Measurements from ENCODE around the gene GMEB2.
"Not testable (repeated sequence)": the region's sequence is repeated elsewhere in the genome, so short reads cannot be mapped to it uniquely, and the experiment has no call there.

The GMEB2 gene

DNA sequence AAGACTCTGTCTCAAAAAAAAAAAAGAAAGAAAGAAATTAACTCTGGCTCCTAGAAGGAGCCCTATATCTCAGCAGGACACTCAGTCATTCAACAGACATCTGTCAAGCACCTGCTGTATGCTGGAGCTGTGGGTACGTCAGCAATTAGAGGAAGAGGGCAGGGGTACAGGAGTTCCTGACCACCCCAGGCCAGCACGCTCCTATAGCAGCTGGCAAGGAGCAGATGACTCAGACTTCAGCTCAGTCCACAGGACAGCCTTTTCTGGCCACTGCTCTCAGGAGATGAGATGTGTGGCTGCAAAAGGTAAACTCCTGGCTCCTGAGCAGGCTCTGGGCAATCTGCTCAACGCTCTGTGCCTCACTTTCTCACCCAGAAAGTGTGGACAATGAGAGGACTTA, 29.6 kb upstream of the GMEB2 start:
- DNase-seq = no peak

DNA sequence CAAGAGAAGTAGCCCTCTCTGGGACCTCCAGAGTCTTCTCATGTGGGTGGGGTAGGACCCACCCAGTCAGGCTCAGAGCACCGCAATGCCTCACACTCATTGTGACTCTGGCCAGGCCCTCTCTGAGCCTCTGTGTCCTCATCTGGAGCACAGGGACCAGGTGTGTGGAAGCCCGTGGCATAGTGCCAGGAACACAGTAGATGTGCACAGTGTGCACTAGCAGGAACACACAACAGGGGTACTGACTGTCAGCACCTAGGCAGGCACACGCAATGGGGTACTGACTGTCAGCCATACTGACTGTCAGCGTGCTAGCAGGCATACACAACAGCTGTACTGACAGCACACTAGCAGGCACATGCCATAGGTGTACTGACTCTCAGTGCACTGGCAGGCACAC, 28.3 kb upstream of the GMEB2 start:
- no peak for DNase-seq

DNA sequence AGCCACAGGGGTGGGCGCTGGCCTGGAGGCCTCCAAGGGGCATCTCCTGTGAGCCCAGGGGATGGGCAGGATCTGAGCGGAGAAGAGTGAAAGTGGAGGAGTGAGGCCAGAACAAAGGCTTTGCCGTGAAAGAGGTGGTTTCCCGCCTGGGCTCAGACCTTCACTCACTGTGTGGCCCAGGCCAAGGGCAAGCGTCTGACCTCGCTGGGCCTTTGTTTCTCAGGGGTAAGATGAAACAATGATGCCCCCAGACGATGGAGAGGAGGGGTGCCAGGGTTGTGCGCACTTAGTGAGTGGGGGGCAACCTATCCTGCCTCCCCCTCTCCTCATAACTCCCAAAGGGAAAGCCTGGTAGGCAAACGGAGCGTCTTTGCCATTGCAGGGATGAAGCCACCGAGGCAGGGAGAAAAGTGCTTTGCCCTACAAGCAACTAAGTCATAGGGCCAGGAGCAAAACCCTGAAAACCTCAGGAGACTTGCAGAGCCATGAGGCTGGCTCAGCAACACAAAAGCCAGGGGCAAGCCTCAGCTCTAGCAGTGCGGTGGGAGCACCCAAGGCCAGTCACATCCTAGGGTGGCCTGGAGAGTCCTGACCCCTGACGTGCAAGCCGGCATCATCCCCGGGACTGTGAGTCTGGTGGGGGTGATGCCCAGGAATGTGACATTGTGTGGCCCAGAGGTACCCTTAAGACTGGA, 27.2 kb upstream of the GMEB2 start:
- no peak for DNase-seq

DNA sequence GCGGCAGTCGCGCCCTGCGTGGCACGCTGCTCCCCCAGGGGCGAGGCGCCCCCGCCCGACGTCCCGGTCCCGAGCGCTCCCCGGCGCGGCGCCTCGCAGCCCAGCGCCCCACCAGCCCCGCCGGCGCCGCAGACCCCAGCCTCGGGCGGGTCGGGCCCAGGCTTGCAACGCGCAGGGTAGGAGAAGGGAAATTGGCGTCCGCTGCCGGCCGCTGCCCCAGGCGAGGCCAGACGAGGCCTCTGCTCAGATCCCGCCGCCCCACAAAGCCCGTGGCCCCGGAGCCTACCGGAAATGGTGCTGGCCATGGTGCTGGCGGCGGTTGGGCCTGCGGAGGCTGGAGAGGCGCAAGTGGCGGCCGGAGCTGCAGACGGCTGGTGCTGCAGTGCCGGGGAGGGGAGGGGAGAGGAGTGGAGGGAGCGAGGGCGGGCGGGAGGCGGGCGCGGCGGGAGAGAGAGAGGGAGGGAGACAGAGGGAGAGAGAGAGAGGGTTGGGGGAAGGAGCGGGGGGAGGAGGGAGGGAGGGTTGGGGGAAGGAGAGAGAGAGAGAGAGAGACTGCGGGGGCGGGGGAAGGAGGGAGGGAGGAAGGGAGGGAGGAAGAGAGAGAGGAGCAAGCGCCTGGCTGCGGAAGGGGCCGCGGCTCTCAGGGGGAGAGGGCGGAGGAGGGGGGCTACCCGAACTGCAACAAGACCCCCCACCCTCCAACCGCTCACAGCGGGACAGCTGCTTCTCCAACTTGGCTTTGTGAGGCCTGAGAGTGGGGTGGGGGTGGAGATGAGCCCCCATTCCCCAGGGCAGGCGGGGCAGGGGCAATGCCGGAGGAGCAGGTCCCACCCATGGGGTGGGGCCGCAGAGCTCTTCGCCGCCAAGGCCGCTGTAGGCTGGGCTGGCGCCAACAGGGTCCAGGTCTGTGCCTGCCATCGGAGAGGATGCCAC, 26.4 kb upstream of the GMEB2 start, which contains the start of gene STMN3:
STMN3 (minus strand) TSS at position 384 of the 933 bp plus-strand sequence; CDS start at position 305, 79 bp downstream.
- DNase-seq = peak; percentile 82

DNA sequence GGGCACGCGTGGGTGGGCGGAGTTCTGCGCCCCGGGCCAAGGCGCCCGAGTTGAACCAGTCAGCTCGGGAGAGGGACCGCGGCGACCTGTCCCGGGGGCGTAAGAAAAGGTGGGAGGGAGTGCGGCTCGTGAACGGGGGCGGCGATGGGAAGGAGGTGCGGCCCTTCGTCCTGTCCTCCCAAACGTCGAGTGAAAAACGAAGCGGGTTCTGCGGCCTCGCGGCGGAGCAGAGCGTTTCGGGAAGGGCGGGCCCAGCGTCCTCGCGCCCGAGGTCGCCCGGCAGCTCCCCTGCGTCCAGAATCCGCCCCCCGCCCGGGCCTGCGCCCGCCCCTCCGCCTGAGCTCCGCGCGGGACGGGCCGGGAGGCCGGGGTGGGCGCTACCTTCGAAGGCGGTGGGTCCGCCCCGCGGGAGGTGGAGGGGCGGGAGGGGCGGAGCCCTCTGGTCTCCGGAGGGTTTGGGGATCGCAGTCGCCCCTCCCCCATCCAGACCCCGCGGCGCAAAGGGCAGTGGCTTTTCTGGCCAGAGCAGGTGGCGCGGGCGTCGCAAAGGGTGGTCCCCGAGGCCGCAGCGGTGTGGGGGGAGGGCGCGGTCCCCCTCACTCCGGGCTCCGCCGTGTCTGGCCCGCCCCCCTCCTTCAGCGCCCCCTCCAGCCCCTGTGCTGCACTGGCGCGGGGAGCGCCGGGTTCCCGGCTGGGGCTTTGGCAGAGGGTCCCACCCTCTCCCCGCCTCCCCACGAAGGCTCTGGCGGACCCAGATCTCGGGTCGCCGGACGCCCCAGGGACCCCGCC, 25.5 kb upstream of the GMEB2 start:
- no peak for DNase-seq

DNA sequence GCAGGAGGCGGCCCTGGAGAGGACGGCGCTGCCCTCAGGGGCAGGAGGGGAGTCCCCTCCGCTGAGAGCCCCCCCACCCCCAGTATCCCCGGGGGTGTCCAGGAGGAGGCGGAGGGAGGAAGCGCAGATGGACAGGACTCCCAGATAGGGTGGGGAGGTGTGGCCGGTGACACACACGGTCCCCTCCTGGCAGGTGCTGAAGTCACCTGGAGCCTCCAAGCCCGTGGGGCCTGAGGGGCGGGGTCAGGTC, 25.0 kb upstream of the GMEB2 start:
- DNase-seq = no peak

DNA sequence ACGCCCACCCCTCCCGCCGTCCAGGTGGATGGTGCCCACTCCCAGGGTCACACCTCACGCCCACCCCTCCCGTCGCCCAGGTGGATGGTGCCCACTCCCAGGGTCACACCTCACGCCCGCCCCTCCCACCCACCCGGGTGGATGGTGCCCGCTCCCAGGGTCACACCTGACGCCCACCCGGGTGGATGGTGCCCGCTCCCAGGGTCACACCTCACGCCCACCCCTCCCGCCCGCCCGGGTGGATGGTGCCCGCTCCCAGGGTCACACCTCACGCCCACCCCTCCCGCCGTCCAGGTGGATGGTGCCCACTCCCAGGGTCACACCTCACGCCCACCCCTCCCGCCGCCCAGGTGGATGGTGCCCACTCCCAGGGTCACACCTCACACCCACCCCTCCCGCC, 23.6 kb upstream of the GMEB2 start:
- not testable (repeated sequence) for DNase-seq

DNA sequence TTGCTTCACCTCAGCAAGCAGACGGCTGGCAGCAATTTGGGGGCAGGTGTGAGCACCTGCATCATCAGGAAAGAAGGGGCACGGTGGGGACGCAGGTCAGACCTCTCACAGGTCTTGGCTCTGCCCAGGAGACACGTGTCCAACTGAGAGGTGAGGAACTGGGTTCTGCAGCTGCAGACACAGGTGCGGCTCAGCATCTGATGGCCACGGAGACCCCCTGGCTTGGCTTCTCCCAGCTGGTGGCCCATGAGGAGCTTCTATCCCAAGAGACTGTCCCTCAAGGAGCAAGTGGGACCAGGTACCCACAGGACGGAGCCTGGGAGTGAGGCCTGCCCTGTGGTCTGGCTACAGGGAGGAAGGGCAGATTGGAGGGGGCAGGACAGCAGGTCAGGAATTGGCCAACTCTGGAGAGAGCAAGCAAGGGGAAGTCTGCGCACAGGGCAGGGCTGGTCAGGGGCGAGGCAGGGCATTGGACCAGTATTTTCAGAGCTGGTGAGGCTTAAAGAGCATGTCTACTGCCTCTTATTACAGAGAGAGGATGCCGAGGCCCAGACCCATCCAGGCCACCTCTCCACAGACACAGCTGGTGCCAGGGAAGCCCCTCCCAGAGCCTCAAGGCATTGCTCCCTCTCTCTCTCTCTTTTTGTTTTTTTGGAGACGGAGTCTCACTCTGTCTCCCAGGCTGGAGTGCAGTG, 22.1 kb upstream of the GMEB2 start:
- DNase-seq = no peak

DNA sequence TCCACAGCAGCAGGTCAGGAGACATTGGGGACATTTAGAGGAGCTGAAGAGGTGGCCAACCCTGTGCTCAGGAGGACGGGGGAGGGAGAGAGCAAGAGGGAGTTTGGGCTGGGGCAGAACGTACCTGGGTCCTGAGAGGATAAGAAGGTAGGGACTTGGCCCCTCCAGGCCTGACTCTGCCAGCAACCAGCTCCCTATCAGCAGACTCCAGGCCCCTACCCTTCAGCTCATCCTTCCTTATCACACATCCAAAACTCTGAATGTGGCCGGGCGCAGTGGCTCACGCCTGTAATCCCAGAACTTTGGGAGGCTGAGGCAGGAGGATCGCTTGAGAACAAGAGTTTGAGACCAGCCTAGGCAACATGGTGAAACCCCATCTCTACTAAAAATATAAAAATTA, 21.3 kb upstream of the GMEB2 start:
- DNase-seq = no peak

DNA sequence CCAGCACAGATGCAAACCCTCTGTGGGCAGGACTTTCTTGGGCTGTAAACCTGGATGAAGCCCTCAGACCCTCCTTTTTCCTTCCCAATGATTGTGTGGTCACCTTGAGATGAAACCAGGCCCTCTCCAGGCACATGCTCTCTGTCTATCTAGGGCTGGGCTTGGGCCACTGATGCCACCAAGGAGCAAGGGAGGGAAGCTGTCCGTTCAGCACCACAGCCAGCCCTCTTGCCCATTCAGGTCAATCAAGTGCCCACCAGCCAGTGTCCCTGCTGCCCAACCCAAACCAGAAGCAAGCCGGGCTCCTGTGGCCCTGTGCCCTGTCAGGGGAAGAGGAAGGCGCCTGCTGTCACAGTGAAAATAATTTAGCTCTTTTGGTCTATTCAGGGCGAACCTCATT, 18.3 kb upstream of the GMEB2 start:
- no peak for DNase-seq

DNA sequence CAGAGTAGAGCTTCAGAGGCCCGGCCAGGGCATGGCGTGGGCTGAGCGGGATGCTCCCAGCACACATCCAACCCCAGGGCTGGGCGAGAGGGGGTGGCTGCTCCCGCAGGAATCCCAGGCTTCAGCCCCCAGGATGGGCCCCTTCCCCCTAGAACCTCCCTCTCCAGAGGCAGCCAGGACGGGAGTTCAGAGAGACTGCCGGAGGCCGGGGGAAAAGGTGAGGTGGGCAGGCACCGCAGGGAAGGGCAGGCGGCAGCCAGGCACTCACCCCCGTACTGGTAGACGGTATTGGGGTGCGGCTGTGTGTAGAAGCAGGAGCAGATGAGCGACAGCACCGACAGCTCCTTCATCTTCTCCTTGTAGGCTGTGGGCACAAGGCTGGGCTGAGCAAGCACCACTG, 17.0 kb upstream of the GMEB2 start:
- no peak for DNase-seq

DNA sequence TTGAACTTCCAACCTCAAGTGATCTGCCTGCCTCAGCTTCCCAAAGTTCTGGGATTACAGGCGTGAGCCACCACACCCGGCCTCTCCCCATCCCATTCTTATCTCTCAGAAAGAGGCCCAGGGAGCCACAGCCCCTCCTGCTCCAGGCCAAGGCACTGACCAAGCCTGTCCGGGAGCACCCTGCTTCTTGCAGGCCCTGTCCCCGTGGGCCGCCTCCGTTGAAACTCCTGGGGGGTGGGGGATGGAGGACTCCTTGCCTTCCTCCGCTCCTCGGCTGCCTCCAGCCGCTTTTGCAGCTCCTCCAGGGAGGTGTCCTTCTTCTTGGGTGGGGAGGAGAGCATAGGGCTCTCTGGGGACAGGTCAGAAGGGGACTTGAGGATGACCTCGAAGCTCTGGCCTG, 16.6 kb upstream of the GMEB2 start:
- DNase-seq = no peak

DNA sequence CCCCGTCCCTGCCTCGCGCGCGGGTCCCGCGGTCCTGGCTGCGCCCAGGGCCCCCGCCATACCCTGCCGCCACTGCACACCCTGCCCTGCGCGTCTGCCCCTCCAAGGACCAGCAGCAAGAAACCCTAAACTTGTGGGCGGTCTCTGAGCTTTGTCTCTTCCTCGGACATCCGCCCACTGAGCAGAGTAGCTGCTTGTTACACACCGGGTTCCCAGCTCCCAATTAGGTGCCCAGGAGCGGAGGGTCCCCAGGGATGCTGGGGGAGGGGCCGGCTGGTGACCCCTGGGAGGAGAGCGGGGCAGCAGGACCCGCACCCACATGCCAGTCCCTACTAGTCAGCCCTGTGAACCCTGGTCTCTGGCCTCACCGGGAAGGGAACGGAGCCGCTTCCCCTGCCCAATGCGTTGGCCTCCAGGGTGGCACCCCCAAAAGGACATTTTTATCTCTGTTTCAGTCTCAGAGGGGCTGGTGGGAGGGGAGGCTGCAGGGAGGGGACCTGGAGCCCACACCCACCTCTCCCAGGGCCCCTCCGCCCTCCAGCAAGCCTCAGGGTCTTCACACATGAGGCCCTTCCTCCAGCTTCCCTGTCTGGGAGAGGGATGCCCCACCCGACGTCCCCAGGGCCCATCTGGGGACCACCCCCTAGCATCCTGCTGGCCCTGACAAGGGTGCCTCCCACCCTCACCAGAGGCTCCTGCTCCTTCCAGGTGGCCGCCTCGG, 15.8 kb upstream of the GMEB2 start:
- DNase-seq = no peak

DNA sequence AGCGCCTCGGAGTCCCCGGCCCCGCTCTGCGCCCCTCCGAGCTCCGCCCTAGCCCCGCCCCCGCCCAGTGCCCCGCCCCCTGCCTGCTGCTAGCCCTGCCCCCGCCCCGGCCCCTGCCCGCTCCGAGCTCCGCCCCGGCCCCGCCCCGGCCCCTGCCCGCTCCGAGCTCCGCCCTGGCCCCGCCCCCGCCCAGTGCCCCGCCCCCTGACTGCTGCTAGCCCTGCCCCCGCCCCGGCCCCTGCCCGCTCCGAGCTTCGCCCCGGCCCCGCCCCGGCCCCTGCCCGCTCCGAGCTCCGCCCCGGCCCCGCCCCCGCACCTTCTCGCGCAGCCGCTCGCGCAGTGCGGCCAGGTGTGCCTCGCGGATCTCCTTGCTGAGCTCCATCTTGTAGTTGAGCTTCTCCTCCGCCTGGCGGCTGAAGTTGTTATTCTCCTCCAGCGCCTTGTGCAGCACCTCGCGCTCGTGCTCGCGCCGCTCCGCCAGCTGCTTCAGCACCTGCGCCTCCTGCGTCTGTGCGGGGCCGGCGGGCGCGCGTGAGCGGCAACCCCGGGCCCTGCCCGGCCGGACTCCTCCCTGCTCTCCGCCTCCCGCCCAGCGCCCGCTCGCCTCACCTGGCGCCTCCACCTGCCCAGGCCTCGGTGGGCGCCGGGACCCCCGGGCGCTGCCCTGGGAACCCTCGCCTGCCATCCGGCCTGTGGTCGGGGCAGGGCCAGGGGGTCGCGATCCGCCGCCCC, 15.1 kb upstream of the GMEB2 start:
- peak; percentile 99 for DNase-seq

DNA sequence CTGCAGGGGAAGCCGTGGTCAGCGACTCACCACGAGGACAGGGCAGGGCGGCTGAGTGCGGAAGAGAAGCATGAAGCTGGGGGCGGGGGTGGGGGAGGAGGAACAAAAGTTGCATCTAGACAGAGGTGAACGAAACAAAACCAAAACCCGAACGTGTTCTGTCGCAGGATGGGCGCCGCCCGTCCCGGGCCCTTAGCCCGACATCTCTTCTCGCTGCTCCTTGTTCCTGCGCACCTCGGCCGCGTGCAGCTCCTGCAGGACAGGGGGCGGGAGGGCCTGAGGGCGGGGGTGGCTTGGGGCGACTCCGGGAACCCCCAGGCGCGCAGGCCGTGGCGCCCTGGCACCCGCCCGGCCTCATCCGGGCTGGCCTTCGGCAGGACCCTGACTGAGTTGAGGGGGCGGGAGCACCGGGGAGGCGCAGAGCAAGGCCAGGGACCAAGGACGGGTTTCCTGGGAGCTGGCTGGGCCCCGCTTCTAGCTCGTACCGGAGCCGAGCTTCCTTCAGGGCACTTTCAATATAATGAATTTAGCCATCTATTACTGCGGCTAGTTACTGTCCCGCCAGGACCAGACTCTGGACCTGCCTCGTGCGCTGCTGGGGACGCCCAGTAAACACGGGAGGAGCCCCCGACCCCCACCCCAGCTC, 14.4 kb upstream of the GMEB2 start:
- no peak for DNase-seq

DNA sequence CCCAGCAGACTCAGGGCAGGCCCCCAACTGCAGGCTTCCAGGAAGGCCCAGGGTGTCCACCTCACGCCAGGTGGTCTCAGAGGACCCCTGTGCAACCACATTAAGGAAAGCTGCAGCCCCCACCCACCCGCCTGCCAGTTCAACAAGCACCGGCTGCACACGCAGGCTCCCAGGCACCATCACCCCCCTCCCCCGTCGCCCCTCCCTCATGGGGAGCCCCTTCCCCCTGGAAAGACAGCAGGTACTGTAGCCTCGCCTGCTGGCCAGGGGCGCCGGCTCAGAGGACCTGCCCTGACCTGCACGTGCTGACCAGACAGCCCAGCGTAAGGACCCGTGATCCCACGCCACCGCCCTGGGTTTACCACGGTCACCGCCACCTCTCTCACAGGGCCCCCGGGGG, 13.8 kb upstream of the GMEB2 start:
- DNase-seq = not testable (repeated sequence)

DNA sequence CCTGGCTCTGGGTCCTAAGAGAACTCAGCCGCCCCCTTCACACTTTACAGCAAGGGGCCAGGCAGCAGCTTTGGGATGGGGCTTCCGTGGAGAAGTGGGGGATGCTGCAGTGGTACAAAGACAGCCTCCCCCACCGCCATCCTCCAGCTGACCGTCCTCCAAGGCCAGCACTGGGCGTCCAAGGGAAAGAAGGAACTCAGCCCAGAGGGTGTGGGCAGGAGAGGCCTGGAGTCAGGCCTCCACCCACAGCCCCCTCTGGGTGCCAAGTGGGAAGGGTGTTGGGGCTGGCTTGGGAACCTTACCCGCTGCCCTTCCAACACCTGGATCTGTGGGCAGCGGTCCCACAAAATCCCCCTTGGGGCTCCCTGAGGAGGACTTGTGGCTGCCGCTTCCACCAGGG, 13.2 kb upstream of the GMEB2 start:
- DNase-seq = no peak

DNA sequence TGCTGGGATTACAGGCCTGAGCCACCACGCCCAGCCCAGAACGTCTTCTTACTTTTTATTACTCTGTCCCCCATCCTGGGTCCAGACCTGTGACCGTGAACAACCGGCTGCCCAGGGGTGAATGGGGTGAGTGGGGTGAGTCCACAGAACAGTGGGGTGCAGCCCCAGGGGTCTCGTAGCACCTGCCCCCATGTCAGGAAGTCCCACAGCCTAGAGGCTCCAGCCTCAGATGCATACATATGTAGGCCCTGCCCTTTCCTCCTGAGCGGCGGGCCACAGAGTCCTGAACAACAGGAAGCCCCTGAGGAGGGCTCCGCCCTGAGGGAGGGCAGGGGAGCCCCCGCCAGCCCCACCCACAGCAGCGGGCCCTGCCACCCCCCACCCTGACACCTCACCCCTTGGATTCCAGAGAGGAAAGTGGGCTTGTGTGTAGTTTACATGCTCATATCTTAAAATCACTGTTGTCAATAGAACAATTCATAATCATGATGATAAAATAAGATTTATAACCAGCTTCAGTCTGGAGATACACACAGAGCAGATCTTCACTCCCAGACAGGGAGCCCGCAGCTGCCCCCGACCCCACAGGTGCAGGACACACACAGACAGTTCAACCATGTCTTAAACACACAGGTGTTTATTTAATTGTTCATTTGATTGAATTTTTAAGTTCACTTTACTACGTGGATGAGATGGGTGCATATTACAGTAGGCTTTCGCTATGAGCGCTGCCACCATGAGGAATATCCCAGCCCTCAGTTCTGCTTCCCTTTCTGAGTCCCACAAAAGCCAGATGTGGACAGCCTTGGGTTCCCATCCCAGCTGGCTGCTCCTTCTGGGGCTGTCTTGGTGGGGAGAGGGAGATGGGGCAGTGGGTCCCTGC, 12.4 kb upstream of the GMEB2 start:
- peak; percentile 80 for DNase-seq

DNA sequence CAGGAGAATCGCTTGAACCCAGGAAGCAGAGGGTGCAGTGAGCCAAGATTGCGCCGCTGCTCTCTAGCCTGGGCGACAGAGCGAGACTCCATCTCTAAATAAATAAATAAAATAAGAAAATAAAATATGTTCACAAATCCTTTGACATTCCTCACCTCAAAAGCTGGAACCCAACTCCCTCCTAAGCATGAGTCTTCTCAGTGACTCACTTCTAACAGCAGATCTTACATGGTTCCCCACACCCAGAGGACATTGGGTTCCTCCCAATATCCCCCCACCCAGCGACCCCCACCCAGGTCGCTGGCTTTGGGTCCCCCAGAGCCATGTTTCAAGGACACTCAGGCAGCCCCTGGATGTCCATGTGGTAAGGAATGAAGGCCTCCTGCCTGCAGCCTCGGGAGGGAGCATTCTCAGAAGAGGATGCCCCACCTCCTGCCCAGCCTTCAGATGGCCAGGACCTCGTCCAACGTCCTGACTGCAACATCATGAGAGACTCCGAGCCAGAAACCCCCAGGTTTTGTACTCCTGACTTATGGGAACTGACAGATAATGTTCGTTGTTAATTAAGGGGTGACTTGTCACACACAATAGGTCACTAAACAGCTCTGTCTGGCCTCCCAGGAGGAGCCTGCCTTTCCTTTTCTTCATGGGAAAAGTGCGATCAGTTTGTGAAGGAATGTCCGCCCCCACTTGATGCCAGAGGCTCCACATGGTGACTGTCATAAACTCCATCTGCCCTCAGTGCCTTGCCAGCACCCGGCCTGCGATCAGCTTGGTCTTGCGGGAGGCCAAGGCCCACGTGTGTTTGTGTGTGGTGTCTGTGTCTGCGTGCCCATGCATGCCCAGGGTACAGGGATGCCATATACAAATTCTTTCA, 10.1 kb upstream of the GMEB2 start:
- DNase-seq = no peak
